Measurements from ENCODE around the gene PCA3.

- TF ChIP-seq MAX (IDR thresholded peaks at IDR 0.05) (no peak), TAF1 (IDR thresholded peaks at IDR 0.05; ENCODE audit: low read depth) (no peak), EP300 (IDR thresholded peaks at IDR 0.05; ENCODE audit: borderline replicate concordance) (no peak)
Observed at GRCh38 chr9:76717176-76717575, 47.1 kb upstream of the PCA3 start.
